ENCODE measurements around the gene MYL12A.

Gene MYL12A

DNA sequence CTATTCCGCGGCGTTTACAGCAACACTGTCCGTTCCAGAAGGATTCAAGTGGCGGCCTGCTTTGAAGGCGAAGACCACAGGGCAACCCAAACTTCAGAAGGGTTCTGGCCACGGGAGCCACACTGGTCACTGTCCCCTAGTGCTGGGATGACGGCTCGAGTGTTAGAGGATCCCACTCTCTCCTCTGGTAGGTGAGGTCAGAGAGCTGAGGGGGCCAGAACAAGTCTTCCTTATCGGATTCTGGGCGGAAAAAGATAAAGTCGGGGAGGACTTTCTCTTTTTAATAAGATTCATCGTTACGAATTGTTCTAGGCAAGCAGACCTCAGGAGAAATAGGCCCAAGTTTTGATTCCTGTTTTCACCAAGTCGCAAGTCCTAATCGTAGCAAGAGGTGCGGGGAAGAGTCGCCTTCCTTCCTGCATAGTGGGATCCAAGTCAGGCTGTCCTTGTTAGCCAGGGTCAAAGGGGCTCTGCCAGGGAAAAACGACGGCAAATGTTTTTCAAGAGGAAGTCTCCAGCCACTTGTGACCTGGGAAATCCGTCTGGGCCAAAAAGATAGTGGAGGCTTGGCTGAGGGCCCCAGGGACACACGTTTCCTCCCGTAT is 864 bp upstream of the MYL12A start:
- TF ChIP-seq EZH2 (IDR thresholded peaks at IDR 0.05) = no peak
- TF ChIP-seq POLR2AphosphoS5 (IDR thresholded peaks at IDR 0.05; ENCODE audit: borderline replicate concordance, low read depth, low read length) = no peak; the same call in 1 of the 2 replicates
- TF ChIP-seq FOXP2 (optimal IDR thresholded peaks at IDR 0.05; ENCODE audit: control extremely low read depth, extremely low read length, insufficient read depth) = no peak
- H3K36me3 ChIP-seq (ENCODE audit: insufficient read depth, low read length) = peaks cover 18% of the 10 kb centered on the region
- no peak for DNase-seq (ENCODE audit: low read depth, low spot score)

DNA sequence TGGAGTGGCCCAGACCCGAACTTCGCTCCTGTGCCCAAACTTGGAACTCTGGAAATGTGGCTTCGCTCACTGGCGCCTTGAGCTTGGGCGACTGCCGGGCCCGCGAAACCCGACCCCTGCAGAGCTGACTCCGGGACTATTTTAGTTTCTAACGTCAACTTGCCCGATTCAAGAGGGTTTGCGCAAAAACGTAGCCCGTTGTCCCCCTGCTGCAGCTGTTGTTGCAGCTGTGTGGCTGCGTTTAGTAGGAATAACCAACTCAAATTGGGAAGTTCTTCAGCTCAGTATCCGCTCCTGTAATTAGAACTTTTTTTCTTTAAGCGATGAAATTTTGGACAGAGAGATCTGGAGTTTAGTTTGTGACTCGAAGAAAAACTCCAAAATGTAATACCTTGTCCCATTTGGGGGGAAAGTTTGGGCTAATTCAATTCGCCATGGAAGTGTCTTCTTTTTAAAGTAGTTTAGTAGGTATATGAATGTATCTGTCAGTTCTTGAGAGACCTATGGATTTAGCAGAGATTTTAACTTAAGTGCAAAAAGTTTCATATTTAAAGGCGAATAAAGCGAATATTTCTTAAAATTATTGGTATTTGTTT is 559 bp downstream of the MYL12A start:
- no peak for DNase-seq (ENCODE audit: low read depth, low spot score)
- TF ChIP-seq FOXP2 (optimal IDR thresholded peaks at IDR 0.05; ENCODE audit: control extremely low read depth, extremely low read length, insufficient read depth) (no peak), POLR2AphosphoS5 (IDR thresholded peaks at IDR 0.05; ENCODE audit: borderline replicate concordance, low read depth, low read length) (no peak), EZH2 (IDR thresholded peaks at IDR 0.05) (no peak)

More for the DNA sequence above, 864 bp upstream of the MYL12A start:
- peak overlapping the region; percentile 99 for H3K27ac ChIP-seq
- H3K9ac ChIP-seq (ENCODE audit: insufficient read length) = peak overlapping the region; percentile 99
- H3K4me3 ChIP-seq = peak overlapping the region; percentile 88
- no peaks in the 10 kb centered on the region for H3K9me3 ChIP-seq (ENCODE audit: low read depth, low read length)

GRCh38 chr18:3248658-3249359 is 1.2 kb downstream of the MYL12A start:
- Histone ChIP-seq H3K36me3 (ENCODE audit: insufficient read depth, low read length) (peaks cover 37% of the 10 kb centered on the region), H3K27ac (peak overlapping the region; percentile 99), H3K4me3 (peak overlapping the region; percentile 88), H3K9ac (ENCODE audit: insufficient read length) (peak overlapping the region; percentile 99), H3K9me3 (ENCODE audit: low read depth, low read length) (no peaks in the 10 kb centered on the region)
- TF ChIP-seq FOXP2 (optimal IDR thresholded peaks at IDR 0.05; ENCODE audit: control extremely low read depth, extremely low read length, insufficient read depth) (no peak), POLR2AphosphoS5 (IDR thresholded peaks at IDR 0.05; ENCODE audit: borderline replicate concordance, low read depth, low read length) (0 out of 2 replicates have a peak, but pooled peaks have one; percentile 32), EZH2 (IDR thresholded peaks at IDR 0.05) (no peak)
- DNase-seq (ENCODE audit: low read depth, low spot score) = no peak

More for the DNA sequence above, 559 bp downstream of the MYL12A start:
- H3K9me3 ChIP-seq (ENCODE audit: low read depth, low read length) = no peaks in the 10 kb centered on the region
- H3K36me3 ChIP-seq (ENCODE audit: insufficient read depth, low read length) = peaks cover 30% of the 10 kb centered on the region
- peak overlapping the region; percentile 99 for H3K27ac ChIP-seq
- H3K9ac ChIP-seq (ENCODE audit: insufficient read length) = peak overlapping the region; percentile 99
- H3K4me3 ChIP-seq = peak overlapping the region; percentile 88

GRCh38 chr18:3250237-3251107 is 2.9 kb downstream of the MYL12A start:
- peak overlapping the region; percentile 36; the same call in 1 of the 2 replicates for H3K4me3 ChIP-seq
- H3K9me3 ChIP-seq (ENCODE audit: low read depth, low read length) = no peaks in the 10 kb centered on the region
- peaks cover 54% of the 10 kb centered on the region for H3K36me3 ChIP-seq (ENCODE audit: insufficient read depth, low read length)
- no peak for DNase-seq (ENCODE audit: low read depth, low spot score)
- H3K27ac ChIP-seq = peak overlapping the region; percentile 80
- peak overlapping the region; percentile 40 for H3K9ac ChIP-seq (ENCODE audit: insufficient read length)
- TF ChIP-seq EZH2 (IDR thresholded peaks at IDR 0.05) (no peak), POLR2AphosphoS5 (IDR thresholded peaks at IDR 0.05; ENCODE audit: borderline replicate concordance, low read depth, low read length) (no peak), FOXP2 (optimal IDR thresholded peaks at IDR 0.05; ENCODE audit: control extremely low read depth, extremely low read length, insufficient read depth) (no peak)

GRCh38 chr18:3251249-3251962 is 3.8 kb downstream of the MYL12A start:
- TF ChIP-seq POLR2AphosphoS5 (IDR thresholded peaks at IDR 0.05; ENCODE audit: borderline replicate concordance, low read depth, low read length) (no peak; the same call in 1 of the 2 replicates), EZH2 (IDR thresholded peaks at IDR 0.05) (no peak), FOXP2 (optimal IDR thresholded peaks at IDR 0.05; ENCODE audit: control extremely low read depth, extremely low read length, insufficient read depth) (no peak)
- Histone ChIP-seq H3K4me3 (no peak overlapping the region), H3K36me3 (ENCODE audit: insufficient read depth, low read length) (peaks cover 63% of the 10 kb centered on the region)

GRCh38 chr18:3251963-3252277 is 4.3 kb downstream of the MYL12A start:
- Histone ChIP-seq H3K9ac (ENCODE audit: insufficient read length) (no peak overlapping the region), H3K9me3 (ENCODE audit: low read depth, low read length) (no peaks in the 10 kb centered on the region), H3K36me3 (ENCODE audit: insufficient read depth, low read length) (peaks cover 68% of the 10 kb centered on the region), H3K27ac (0 out of 2 replicates have a peak overlapping the region, but pooled peaks have one; percentile 7), H3K4me3 (no peak overlapping the region)
- no peak for DNase-seq (ENCODE audit: low read depth, low spot score)
- TF ChIP-seq EZH2 (IDR thresholded peaks at IDR 0.05) = no peak

More at GRCh38 chr18:3251249-3251962, 3.8 kb downstream of the MYL12A start:
- DNase-seq (ENCODE audit: low read depth, low spot score) = no peak
- Histone ChIP-seq H3K27ac (0 out of 2 replicates have a peak overlapping the region, but pooled peaks have one; percentile 11), H3K9ac (ENCODE audit: insufficient read length) (no peak overlapping the region), H3K9me3 (ENCODE audit: low read depth, low read length) (no peaks in the 10 kb centered on the region)

- no peak overlapping the region for H3K9ac ChIP-seq (ENCODE audit: insufficient read length)
Observed at GRCh38 chr18:3252843-3253242, 5.2 kb downstream of the MYL12A start.

More at GRCh38 chr18:3252843-3253242, 5.2 kb downstream of the MYL12A start:
- H3K9me3 ChIP-seq (ENCODE audit: low read depth, low read length) = no peaks in the 10 kb centered on the region
- no peak overlapping the region for H3K4me3 ChIP-seq
- TF ChIP-seq POLR2AphosphoS5 (IDR thresholded peaks at IDR 0.05; ENCODE audit: borderline replicate concordance, low read depth, low read length) (no peak), FOXP2 (optimal IDR thresholded peaks at IDR 0.05; ENCODE audit: control extremely low read depth, extremely low read length, insufficient read depth) (no peak)
- H3K36me3 ChIP-seq (ENCODE audit: insufficient read depth, low read length) = peaks cover 77% of the 10 kb centered on the region
- no peak for DNase-seq (ENCODE audit: low read depth, low spot score)
- H3K27ac ChIP-seq = no peak overlapping the region

Data from SK-N-MC (cell line).